Spleen (tissue), 11 donors: Measurements from ENCODE around the gene COL9A3. TPM values are rescaled to one million over a fixed set of nuclear protein-coding genes. Genes with fewer than 3 reads are reported as not detected.

Experiments used
- DNase-seq: peaks from one replicate; pipeline ENCODE4 v3.0.0-alpha.2; 2020
- H3K27ac ChIP-seq, 8 donors: fragments of 200-600 bp; sonication (generic) in 7 of 8; 1 replicate in 4 of 8; 2 replicates in 4 of 8; pipeline versions ENCODE4 v1.5.0 to v1.8.0; 2016 to 2021; ENCODE audit warnings: inconsistent platforms in 4 of 8, mild to moderate bottlenecking in 4 of 8, moderate library complexity in 1 of 8
- H3K27me3 ChIP-seq, 7 donors: fragments of 200-600 bp; sonication (generic) in 6 of 7; replicated peaks in 1 of 7; 1 replicate in 4 of 7; 2 replicates in 3 of 7; pipeline versions ENCODE4 v1.5.0 to v1.8.0; 2016 to 2021; ENCODE audit warnings: inconsistent platforms in 3 of 7, mild to moderate bottlenecking in 1 of 7
- H3K36me3 ChIP-seq, 6 donors: fragments of 200-600 bp; sonication (generic) in 5 of 6; 1 replicate in 4 of 6; 2 replicates in 2 of 6; pipeline versions ENCODE4 v1.5.0 to v1.8.0; 2016 to 2021; ENCODE audit warnings: inconsistent platforms in 2 of 6
- H3K4me1 ChIP-seq, 6 donors: fragments of 200-600 bp; sonication (generic) in 5 of 6; 1 replicate in 3 of 6; 2 replicates in 3 of 6; pipeline versions ENCODE4 v1.5.0 to v1.8.0; 2016 to 2021; ENCODE audit warnings: inconsistent platforms in 3 of 6
- H3K4me3 ChIP-seq, 8 donors: fragments of 200-600 bp; sonication (generic) in 7 of 8; 1 replicate in 4 of 8; 2 replicates in 4 of 8; pipeline versions ENCODE4 v1.5.0 to v1.8.0; 2016 to 2021; ENCODE audit warnings: inconsistent platforms in 4 of 8, mild to moderate bottlenecking in 4 of 8, moderate library complexity in 2 of 8
- H3K9me3 ChIP-seq, 8 donors: fragments of 200-600 bp; sonication (generic) in 7 of 8; 1 replicate in 4 of 8; 2 replicates in 4 of 8; pipeline versions ENCODE4 v1.5.0 to v1.8.0; 2016 to 2021; ENCODE audit warnings: inconsistent platforms in 4 of 8
- POLR2A ChIP-seq, 3 donors: fragments of 450-650 bp; IDR thresholded peaks; one replicate each; pipeline ENCODE4 v1.5.1; 2017; ENCODE audit warnings: antibody characterized with exemption in 3 of 3, mild to moderate bottlenecking in 1 of 3
- POLR2AphosphoS5 ChIP-seq, 3 donors: sonication (generic); formaldehyde crosslinking; IDR thresholded peaks; one replicate each; pipeline ENCODE4 v1.5.1; 2017; ENCODE audit warnings: antibody characterized with exemption in 3 of 3
- WGBS, 5 donors: extraction: QIAGEN DNeasy Blood & Tissue Kit in 3 of 5; methylation state at CpG; one replicate each; pipeline versions ENCODE4 v1.1.5 to v1.1.7; 2013 to 2018; 5-methylcytosine and 5-hydroxymethylcytosine counted together
- intact Hi-C: fragments of 100-400 bp; cut with DNase I; formaldehyde crosslinking; loops from one replicate; pipeline ENCODE4 v1.15.0; 2023; ENCODE audit warnings: low total_unique reads
- polyA plus RNA-seq, 3 donors: library from polyadenylated mRNA; stranded (reverse); fragments of 200-250 nt; gene quantifications; one replicate each; pipeline ENCODE4 v1.2.1, GENCODE V29; 2013
- total RNA-seq, 7 donors: library from RNA; depleted of rRNA in 3 of 7; stranded (reverse); fragments of >200 nt in 3 of 7; fragmentation: NEBNext Ultra II Directional in 4 of 7; extraction: Animal tissue kit (Norgen Biotek cat#: 25700) in 4 of 7; gene quantifications; one replicate each; pipeline versions ENCODE4 v1.1.0 to v1.2.1, GENCODE V29; 2016 to 2021
- TF ChIP-seq, protein P1 (sequence below), 11 experiments: fragments of 200-600 bp in 7 of 11; fragments of 450-650 bp in 4 of 11; sonication (generic) in 4 of 11; IDR thresholded peaks in 8 of 11; conservative IDR thresholded peaks in 3 of 11; 1 replicate in 7 of 11; 2 replicates in 4 of 11; pipeline versions ENCODE4 v1.4.0 to v1.8.0; 2016 to 2021; ENCODE audit warnings: antibody characterized with exemption in 11 of 11, inconsistent platforms in 4 of 11, mild to moderate bottlenecking in 1 of 11
- donor health status: healthy with polysubstance abuse.
- donor health status: DM: no; HTN: no; CAD: no; lungs with moderate emphysema.
- donor health status: DM: no; HTN: no; CAD: no.
- donor health status: Bipolar disorder and iron deficiency.
- donor health status: healthy.
- donor health status: DM: no; HTN: no; CAD: no.
- donor health status: DM: yes; HTN: yes; CAD: no.

The COL9A3 gene
- total and polyA plus RNA-seq, 10 donors: 1.2 to 16.7 (median 11.1) TPM

DNA sequence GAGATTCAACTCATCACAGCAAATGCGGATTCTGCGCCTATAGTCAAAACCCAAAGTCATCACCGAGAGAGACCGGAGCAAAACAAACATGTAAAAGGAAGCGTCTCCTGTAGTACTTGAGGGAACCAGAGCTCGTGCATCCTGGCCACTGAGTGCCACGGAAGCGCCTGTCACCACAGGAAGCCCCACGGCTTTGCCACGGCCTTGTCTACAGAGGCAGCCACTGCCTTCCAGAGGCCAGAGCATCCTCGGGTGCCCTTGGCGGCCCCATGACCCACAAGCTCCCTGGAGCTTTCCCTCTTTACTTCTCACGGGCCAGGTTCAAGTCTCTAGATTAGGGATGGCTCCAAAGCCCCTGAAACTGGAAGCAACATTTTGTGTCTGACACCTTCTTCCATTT lies 37.3 kb downstream of the COL9A3 start:
- WGBS, 5 donors: 89 to 93% (median 91%) methylated on average over 8 to 13 of the region's 13 CpGs
- H3K36me3 ChIP-seq: peaks cover 0 to 73% (median 18%) of the 10 kb centered on the region in 6 donors

GRCh38 chr20:62855120-62855519 lies 38.3 kb downstream of the COL9A3 start:
- Histone ChIP-seq H3K27me3 (no peaks in the 10 kb centered on the region), H3K27ac (no peak overlapping the region), H3K9me3 (no peaks in the 10 kb centered on the region), H3K4me3 (no peak overlapping the region), H3K36me3 (peaks cover 0 to 69% (median 18%) of the 10 kb centered on the region in 6 donors), H3K4me1 (peaks cover under 1 to 14% (median 5%) of the 10 kb centered on the region in 6 donors)
- TF ChIP-seq, protein P1, sequence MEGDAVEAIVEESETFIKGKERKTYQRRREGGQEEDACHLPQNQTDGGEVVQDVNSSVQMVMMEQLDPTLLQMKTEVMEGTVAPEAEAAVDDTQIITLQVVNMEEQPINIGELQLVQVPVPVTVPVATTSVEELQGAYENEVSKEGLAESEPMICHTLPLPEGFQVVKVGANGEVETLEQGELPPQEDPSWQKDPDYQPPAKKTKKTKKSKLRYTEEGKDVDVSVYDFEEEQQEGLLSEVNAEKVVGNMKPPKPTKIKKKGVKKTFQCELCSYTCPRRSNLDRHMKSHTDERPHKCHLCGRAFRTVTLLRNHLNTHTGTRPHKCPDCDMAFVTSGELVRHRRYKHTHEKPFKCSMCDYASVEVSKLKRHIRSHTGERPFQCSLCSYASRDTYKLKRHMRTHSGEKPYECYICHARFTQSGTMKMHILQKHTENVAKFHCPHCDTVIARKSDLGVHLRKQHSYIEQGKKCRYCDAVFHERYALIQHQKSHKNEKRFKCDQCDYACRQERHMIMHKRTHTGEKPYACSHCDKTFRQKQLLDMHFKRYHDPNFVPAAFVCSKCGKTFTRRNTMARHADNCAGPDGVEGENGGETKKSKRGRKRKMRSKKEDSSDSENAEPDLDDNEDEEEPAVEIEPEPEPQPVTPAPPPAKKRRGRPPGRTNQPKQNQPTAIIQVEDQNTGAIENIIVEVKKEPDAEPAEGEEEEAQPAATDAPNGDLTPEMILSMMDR (IDR thresholded peaks at IDR 0.05 in 8 of 11, conservative IDR thresholded peaks at IDR 0.05 in 3 of 11): no peak
- TF ChIP-seq POLR2AphosphoS5 (IDR thresholded peaks at IDR 0.05) (no peak), POLR2A (IDR thresholded peaks at IDR 0.05) (no peak)
- no peak for DNase-seq
- WGBS, 5 donors: 83 to 96% (median 96%) methylated on average over 3 to 5 of the region's 5 CpGs
- intact Hi-C loops: no loop called here

More for the DNA sequence above, 37.3 kb downstream of the COL9A3 start:
- H3K4me3 ChIP-seq: no peak overlapping the region
- H3K4me1 ChIP-seq: peaks cover 0 to 4% (median 0%) of the 10 kb centered on the region in 6 donors
- no peaks in the 10 kb centered on the region for H3K27me3 ChIP-seq
- TF ChIP-seq, protein P1 (IDR thresholded peaks at IDR 0.05 in 8 of 11, conservative IDR thresholded peaks at IDR 0.05 in 3 of 11): no peak
- TF ChIP-seq POLR2AphosphoS5 (IDR thresholded peaks at IDR 0.05): no peak
- TF ChIP-seq POLR2A (IDR thresholded peaks at IDR 0.05): no peak
- H3K9me3 ChIP-seq: no peaks in the 10 kb centered on the region
- intact Hi-C loops: no loop called here
- DNase-seq: no peak
- no peak overlapping the region for H3K27ac ChIP-seq

DNA sequence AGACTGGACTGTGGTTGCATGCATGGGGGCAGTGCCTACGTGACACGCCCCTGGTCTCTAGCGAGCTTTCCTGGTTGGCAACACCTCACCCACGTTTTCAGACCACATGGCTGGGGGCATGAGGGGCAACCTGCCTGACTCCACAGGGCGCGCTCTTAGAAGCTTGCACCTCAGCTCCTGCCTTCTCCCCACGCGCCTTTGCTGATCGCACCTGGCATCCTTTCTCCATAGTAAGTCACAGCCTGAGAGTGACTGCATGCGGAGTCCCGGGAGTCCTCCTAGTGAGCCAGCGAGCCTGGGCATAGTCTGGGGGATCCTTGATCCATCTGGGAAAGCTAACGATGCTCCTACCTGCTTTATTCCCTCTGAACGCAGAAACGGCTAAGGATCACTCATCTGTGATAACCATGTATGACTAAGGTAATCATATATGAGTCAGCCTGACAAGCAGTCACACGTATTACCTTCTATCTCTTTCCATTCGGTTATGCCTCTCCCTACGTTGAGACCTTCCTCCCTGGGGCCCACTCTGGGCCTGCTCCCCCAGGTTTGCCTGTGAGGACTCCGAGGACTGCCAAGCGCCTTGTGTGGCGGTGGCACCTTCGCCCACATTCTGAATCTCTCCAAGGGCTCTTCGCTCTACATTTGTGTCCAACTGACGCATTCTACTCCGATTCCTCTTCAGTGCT lies 40.2 kb downstream of the COL9A3 start:
- H3K36me3 ChIP-seq: peaks cover 0 to 54% (median 17%) of the 10 kb centered on the region in 6 donors
- DNase-seq: no peak
- WGBS, 5 donors: 87 to 93% (median 93%) methylated on average over 24 to 25 of the region's 25 CpGs
- intact Hi-C loops: no loop called here
- H3K9me3 ChIP-seq: no peaks in the 10 kb centered on the region
- H3K4me3 ChIP-seq: no peak overlapping the region
- H3K27me3 ChIP-seq: peaks cover 0 to 7% (median 0%) of the 10 kb centered on the region in 7 donors
- H3K4me1 ChIP-seq: peaks cover 7 to 23% (median 15%) of the 10 kb centered on the region in 6 donors
- no peak overlapping the region for H3K27ac ChIP-seq
- TF ChIP-seq POLR2A (IDR thresholded peaks at IDR 0.05) (no peak), POLR2AphosphoS5 (IDR thresholded peaks at IDR 0.05) (no peak)
- TF ChIP-seq, protein P1 (IDR thresholded peaks at IDR 0.05 in 8 of 11, conservative IDR thresholded peaks at IDR 0.05 in 3 of 11): no peak

- Histone ChIP-seq H3K4me3 (no peak overlapping the region), H3K9me3 (no peaks in the 10 kb centered on the region), H3K36me3 (peaks cover 0 to 42% (median 15%) of the 10 kb centered on the region in 6 donors), H3K27me3 (peaks cover 0 to 7% (median 0%) of the 10 kb centered on the region in 7 donors), H3K4me1 (peaks cover 7 to 32% (median 19%) of the 10 kb centered on the region in 6 donors), H3K27ac (no peak overlapping the region)
- TF ChIP-seq POLR2A (IDR thresholded peaks at IDR 0.05) (no peak), POLR2AphosphoS5 (IDR thresholded peaks at IDR 0.05) (no peak)
- TF ChIP-seq, protein P1 (IDR thresholded peaks at IDR 0.05 in 8 of 11, conservative IDR thresholded peaks at IDR 0.05 in 3 of 11): no peak
- intact Hi-C loops: no loop called here
- DNase-seq: no peak
- WGBS, 5 donors: 76 to 90% (median 79%) methylated on average over 19 to 21 of the region's 23 CpGs
Observed at GRCh38 chr20:62858058-62858830, 41.4 kb downstream of the COL9A3 start.
